Lung (tissue), 12 donors: ENCODE results near the gene OAS2. TPM values are rescaled to one million over a fixed set of nuclear protein-coding genes. Genes with fewer than 3 reads are reported as not detected.

Experiments
- ATAC-seq: fragments of 200-7000 bp; cut with Tn5 transposase; one replicate; pipeline ENCODE4 v1.9.1; 2020; ENCODE audit warnings: moderate number of reproducible peaks; ENCODE audit not compliant: insufficient read depth, low FRiP score
- DNase-seq, 3 donors: peaks; one replicate each; pipeline ENCODE4 v3.0.0-alpha.2; 2013 to 2017
- H3K27ac ChIP-seq, 2 donors: one replicate each; pipeline ENCODE4 v1.5.1; 2013; ENCODE audit warnings: mild to moderate bottlenecking in 2 of 2, moderate library complexity in 2 of 2, control low read depth in 1 of 2, inconsistent platforms in 1 of 2, low read depth in 1 of 2, low read length in 1 of 2
- H3K27me3 ChIP-seq, 3 donors: one replicate each; pipeline ENCODE4 v1.5.1; 2013; ENCODE audit warnings: low read length in 2 of 3; ENCODE audit not compliant: control insufficient read depth in 3 of 3, insufficient read depth in 3 of 3
- H3K36me3 ChIP-seq, 4 donors: one replicate each; pipeline ENCODE4 v1.5.1; 2013; ENCODE audit warnings: low read length in 4 of 4, mild to moderate bottlenecking in 1 of 4, moderate library complexity in 1 of 4; ENCODE audit not compliant: control insufficient read depth in 4 of 4, insufficient read depth in 4 of 4
- H3K4me1 ChIP-seq, 5 donors: one replicate each; pipeline ENCODE4 v1.5.1; 2013; ENCODE audit warnings: low read length in 5 of 5, mild to moderate bottlenecking in 2 of 5, moderate library complexity in 1 of 5; ENCODE audit not compliant: control insufficient read depth in 5 of 5, insufficient read depth in 5 of 5
- H3K4me3 ChIP-seq: one replicate; pipeline ENCODE4 v1.5.1; 2013; ENCODE audit warnings: mild to moderate bottlenecking, control low read depth, moderate library complexity
- H3K9ac ChIP-seq, 2 donors: one replicate each; pipeline ENCODE4 v1.5.1; 2013; ENCODE audit warnings: low read length in 2 of 2, control low read depth in 1 of 2; ENCODE audit not compliant: insufficient read depth in 1 of 2
- H3K9me3 ChIP-seq, 4 donors: one replicate each; pipeline ENCODE4 v1.5.1; 2013; ENCODE audit warnings: low read length in 3 of 4, mild to moderate bottlenecking in 1 of 4, moderate library complexity in 1 of 4; ENCODE audit not compliant: control insufficient read depth in 4 of 4, insufficient read depth in 3 of 4
- WGBS, 2 donors: extraction: QIAGEN DNeasy Blood & Tissue Kit; methylation state at CpG; one replicate each; pipeline ENCODE4 v1.1.7; 2013; 5-methylcytosine and 5-hydroxymethylcytosine counted together
- polyA plus RNA-seq, 2 donors: library from polyadenylated mRNA; stranded (reverse); fragments of 200-250 nt; gene quantifications; one replicate each; pipeline ENCODE4 v1.2.1, GENCODE V29; 2013
- total RNA-seq, 2 donors: library from RNA; depleted of rRNA in 1 of 2; stranded (reverse); fragments of >200 nt in 1 of 2; gene quantifications; one replicate each; pipeline ENCODE4 v1.2.1, GENCODE V29; 2014 to 2021
- TF ChIP-seq, protein P1 (sequence below): IDR thresholded peaks from 2 replicates; pipeline ENCODE4 v1.5.1; 2012; ENCODE audit warnings: mild to moderate bottlenecking; ENCODE audit errors: control extremely low read depth, extremely low read depth
- donor health status: control.
- donor health status: control.
- donor health status: Bipolar disorder and iron deficiency.
- donor health status: healthy.
- donor health status: DM: yes; HTN: yes; CAD: no.

Gene OAS2
- total and polyA plus RNA-seq, 4 donors, result 9.8 to 25.9 (median 16.1) TPM

DNA sequence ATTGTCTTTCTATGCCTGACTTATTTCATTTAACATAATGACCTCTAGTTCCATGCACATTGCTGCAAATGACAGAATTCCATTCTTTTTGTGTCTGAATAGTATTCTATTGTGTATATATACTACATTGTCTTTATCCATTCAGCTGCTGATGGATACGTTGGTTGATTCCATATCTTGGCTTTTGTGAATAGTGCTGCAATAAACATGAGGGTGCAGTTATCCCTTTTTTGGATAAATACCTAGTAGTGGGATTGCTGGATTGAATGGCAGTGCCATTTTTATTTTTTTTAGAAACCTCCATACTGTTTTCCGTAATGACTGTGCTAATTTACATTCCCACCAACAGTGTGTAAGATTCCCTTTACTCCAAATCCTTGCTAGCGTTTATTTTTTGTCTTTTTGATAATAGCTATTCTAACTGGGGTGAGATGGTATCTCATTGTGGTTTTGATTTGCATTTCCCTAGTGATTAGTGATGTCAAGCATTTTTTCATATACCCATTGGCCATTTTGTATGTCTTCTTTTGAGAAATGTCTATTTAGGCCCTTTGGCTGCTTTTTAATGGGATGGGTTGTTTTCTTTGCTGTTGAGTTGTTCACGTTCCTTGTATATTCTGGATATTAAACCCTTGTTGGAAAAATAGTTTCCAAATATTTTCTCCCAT, 2.3 kb downstream of the OAS2 start:
- Histone ChIP-seq H3K4me1 (peaks cover 0 to 5% (median 0%) of the 10 kb centered on the region in 5 donors), H3K9ac (no peak overlapping the region), H3K4me3 (no peak overlapping the region), H3K9me3 (peaks cover 0 to 8% (median 0%) of the 10 kb centered on the region in 4 donors), H3K27ac (no peak overlapping the region), H3K36me3 (no peaks in the 10 kb centered on the region), H3K27me3 (no peaks in the 10 kb centered on the region)
- TF ChIP-seq, protein P1, sequence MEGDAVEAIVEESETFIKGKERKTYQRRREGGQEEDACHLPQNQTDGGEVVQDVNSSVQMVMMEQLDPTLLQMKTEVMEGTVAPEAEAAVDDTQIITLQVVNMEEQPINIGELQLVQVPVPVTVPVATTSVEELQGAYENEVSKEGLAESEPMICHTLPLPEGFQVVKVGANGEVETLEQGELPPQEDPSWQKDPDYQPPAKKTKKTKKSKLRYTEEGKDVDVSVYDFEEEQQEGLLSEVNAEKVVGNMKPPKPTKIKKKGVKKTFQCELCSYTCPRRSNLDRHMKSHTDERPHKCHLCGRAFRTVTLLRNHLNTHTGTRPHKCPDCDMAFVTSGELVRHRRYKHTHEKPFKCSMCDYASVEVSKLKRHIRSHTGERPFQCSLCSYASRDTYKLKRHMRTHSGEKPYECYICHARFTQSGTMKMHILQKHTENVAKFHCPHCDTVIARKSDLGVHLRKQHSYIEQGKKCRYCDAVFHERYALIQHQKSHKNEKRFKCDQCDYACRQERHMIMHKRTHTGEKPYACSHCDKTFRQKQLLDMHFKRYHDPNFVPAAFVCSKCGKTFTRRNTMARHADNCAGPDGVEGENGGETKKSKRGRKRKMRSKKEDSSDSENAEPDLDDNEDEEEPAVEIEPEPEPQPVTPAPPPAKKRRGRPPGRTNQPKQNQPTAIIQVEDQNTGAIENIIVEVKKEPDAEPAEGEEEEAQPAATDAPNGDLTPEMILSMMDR, result no peak
- DNase-seq, result no peak
- 54 to 60% methylated on average over 4 of the region's 4 CpGs for WGBS, 2 donors
- ATAC-seq, result no peak

DNA sequence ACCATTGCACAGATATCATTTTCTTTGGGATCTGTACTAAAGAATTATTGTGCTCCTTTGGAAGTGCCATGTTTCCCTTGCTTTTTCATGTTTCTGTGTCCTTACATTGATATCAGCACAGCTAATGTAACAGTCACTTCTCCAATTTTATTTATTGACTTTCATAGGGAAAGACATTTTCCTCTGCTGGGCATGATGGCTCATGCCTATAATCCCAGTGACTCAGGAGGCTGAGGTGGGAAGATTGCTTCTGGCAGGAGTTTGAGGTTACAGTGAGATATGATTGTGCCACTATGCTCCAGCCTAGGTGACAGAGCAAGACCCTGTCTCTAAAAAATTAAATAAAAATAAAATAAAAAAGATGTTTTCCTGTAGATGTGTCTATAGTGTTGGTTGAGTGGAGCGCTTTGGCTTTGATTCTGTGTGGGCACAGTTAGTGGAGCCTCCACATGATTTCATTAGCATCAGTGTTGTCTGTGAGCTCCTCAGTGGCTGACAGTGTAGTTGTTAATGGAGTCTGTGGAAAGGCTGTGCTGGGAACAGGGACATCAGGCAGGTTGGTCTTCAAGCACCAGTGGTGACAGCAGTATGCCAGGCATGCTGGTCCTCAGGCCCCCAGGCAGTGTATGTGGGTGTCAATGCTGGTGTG, 7.4 kb downstream of the OAS2 start:
- peaks cover 0 to 8% (median 0%) of the 10 kb centered on the region in 4 donors for H3K9me3 ChIP-seq
- ATAC-seq (no peak), DNase-seq (no peak)
- WGBS, 2 donors, result 97 to 100% methylated on average over 1 of the region's 1 CpG
- H3K4me3 ChIP-seq, result no peak overlapping the region
- peaks cover 0 to 10% (median 4%) of the 10 kb centered on the region in 4 donors for H3K36me3 ChIP-seq
- no peaks in the 10 kb centered on the region for H3K27me3 ChIP-seq
- TF ChIP-seq, protein P1, result no peak
- H3K27ac ChIP-seq, result no peak overlapping the region
- peaks cover 0 to 3% (median 0%) of the 10 kb centered on the region in 5 donors for H3K4me1 ChIP-seq
- H3K9ac ChIP-seq, result no peak overlapping the region

DNA sequence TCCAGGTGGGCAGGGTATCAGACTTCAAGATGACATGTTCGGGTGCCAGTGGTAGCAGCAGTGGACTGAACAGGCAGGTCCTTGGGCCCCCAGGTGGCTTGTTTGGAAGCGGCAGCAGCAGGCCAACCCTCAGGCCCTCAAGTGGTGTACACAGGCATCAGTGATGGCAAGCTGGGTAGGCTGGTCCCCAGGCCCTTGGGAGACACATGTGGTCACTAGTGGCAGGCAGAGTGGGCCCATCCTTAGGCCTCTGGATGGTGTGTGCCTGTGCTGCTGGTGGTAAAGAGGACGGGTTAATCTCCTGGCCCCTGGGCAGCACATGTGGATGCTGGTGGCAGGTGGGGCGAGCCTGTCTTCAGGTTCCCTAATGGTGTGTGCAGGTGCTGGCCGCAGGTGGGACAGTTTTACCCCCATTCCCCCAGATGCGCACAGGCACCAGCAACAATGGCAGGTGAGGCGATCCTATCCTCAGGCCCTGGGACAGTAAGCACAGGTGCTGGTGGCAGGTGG, 8.0 kb downstream of the OAS2 start:
- DNase-seq (no peak), ATAC-seq (no peak)
- H3K4me3 ChIP-seq, result no peak overlapping the region
- H3K27ac ChIP-seq, result no peak overlapping the region
- H3K9ac ChIP-seq, result no peak overlapping the region
- peaks cover 0 to 8% (median 0%) of the 10 kb centered on the region in 4 donors for H3K9me3 ChIP-seq
- H3K4me1 ChIP-seq, result peaks cover 0 to 3% (median 0%) of the 10 kb centered on the region in 5 donors
- H3K36me3 ChIP-seq, result peaks cover 0 to 10% (median 4%) of the 10 kb centered on the region in 4 donors
- TF ChIP-seq, protein P1, result no peak
- H3K27me3 ChIP-seq, result no peaks in the 10 kb centered on the region
- 97 to 98% methylated on average over 7 of the region's 7 CpGs for WGBS, 2 donors
